ENCODE measurements around the gene KCNH8. TPM values are rescaled to one million over a fixed set of nuclear protein-coding genes. Genes with fewer than 3 reads are reported as not detected.

Gene KCNH8
- total RNA-seq, result not detected in 2 replicates

GRCh38 chr3:19147905-19148767, at the start of gene KCNH8:
Gene KCNH8, plus strand, starts transcription at chr3:19148510. Its CDS starts 210 bp downstream, at chr3:19148720.

